Measurements from ENCODE around the gene HYAL1.

DNA sequence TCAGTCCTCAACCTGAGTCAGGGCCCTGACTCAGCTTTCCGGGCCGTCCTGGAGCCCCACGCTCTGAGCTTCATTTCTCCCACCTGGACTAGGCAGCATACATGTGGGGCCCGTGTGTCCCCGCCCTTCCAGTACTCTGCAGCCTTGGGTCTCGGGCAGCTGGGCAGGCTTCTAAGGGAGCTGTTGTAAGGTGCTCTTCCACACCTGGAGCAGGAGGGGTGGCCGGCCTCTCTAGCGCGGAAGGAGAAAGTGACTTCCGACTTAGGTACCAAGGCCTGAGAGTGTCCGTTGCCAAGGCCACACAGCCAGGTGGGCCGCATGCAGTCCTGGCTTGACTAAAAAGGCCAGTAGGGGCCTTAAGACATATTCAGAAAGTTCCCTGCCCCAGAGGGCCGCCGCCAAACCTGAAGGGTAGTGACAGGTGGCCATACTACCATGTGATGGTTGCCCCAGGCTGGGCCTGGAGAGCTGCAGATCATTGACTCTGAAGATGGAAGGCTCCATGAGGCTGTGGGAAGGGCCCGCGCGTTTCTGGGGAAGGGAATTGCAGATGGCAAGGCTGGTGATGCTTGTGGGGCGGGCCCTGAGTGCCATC, 43.8 kb downstream of the HYAL1 start:
- TF ChIP-seq, protein P1, sequence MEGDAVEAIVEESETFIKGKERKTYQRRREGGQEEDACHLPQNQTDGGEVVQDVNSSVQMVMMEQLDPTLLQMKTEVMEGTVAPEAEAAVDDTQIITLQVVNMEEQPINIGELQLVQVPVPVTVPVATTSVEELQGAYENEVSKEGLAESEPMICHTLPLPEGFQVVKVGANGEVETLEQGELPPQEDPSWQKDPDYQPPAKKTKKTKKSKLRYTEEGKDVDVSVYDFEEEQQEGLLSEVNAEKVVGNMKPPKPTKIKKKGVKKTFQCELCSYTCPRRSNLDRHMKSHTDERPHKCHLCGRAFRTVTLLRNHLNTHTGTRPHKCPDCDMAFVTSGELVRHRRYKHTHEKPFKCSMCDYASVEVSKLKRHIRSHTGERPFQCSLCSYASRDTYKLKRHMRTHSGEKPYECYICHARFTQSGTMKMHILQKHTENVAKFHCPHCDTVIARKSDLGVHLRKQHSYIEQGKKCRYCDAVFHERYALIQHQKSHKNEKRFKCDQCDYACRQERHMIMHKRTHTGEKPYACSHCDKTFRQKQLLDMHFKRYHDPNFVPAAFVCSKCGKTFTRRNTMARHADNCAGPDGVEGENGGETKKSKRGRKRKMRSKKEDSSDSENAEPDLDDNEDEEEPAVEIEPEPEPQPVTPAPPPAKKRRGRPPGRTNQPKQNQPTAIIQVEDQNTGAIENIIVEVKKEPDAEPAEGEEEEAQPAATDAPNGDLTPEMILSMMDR (conservative IDR thresholded peaks at IDR 0.05; ENCODE audit: low read depth, low read length), result no peak
- TF ChIP-seq EZH2 (IDR thresholded peaks at IDR 0.05; ENCODE audit: borderline replicate concordance, low read depth, low read length, poor library complexity, severe bottlenecking), result no peak

Measured in A673 (cell line).